ENCODE measurements around the gene ALB.

DNA sequence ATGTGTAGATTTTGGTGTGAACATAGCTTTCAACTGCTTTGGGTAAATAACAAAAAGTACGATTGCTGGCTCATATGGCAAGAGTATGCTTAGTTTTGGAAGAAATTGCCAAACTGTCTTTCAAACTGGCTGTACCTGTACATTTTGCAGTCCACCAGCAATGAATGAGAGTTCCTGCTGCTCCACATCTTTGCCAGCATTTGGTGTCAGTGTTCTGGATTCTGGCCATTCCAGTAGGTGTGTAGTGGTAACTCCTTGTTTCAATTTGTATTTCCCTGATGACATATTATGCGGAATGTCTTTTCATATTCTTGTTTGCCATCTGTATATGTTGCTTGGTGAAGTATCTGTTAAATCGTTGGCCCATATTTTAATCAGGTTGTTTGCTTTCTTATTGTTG lies 20.6 kb upstream of the ALB start:
- no peak for TF ChIP-seq POLR2A (IDR thresholded peaks at IDR 0.05)
- no peak for TF ChIP-seq POLR2AphosphoS5 (IDR thresholded peaks at IDR 0.05)
